ENCODE data around the gene KMT2A. TPM values are rescaled to one million over a fixed set of nuclear protein-coding genes. Genes with fewer than 3 reads are reported as not detected.
A peak's percentile ranks its signal among the peaks of the same experiment; 100 is the strongest.
"Not testable (repeated sequence)": the region's sequence is repeated elsewhere in the genome, so short reads cannot be mapped to it uniquely, and the experiment has no call there.

The KMT2A gene
- total RNA-seq, 1 donor from 2014 or later, result 110 TPM

GRCh38 chr11:118434553-118435289, 1.6 kb upstream of the KMT2A start:
- DNase-seq (ENCODE audit: low read depth), result no peak

GRCh38 chr11:118435290-118435892, 901 bp upstream of the KMT2A start:
- no peak for DNase-seq (ENCODE audit: low read depth)

GRCh38 chr11:118436639-118437207, 431 bp downstream of the KMT2A start:
- no peak for DNase-seq (ENCODE audit: low read depth)

GRCh38 chr11:118437208-118438125, 1.2 kb downstream of the KMT2A start:
- no peak for DNase-seq (ENCODE audit: low read depth)

GRCh38 chr11:118438314-118438931, 2.1 kb downstream of the KMT2A start:
- peak; percentile 84 for DNase-seq (ENCODE audit: low read depth)

GRCh38 chr11:118439646-118440045, 3.4 kb downstream of the KMT2A start:
- no peak for DNase-seq (ENCODE audit: low read depth)

GRCh38 chr11:118441770-118442275, 5.5 kb downstream of the KMT2A start:
- DNase-seq (ENCODE audit: low read depth), result no peak

- DNase-seq (ENCODE audit: low read depth), result no peak
These were observed 6.0 kb downstream of the KMT2A start for GRCh38 chr11:118442301-118442700.

- no peak for DNase-seq (ENCODE audit: low read depth)
These were observed 6.8 kb downstream of the KMT2A start for GRCh38 chr11:118442908-118443589.

GRCh38 chr11:118443590-118444218, 7.4 kb downstream of the KMT2A start:
- DNase-seq (ENCODE audit: low read depth), result no peak

- DNase-seq (ENCODE audit: low read depth), result no peak
These were observed 11.1 kb downstream of the KMT2A start for GRCh38 chr11:118447423-118447822.

GRCh38 chr11:118448294-118448693, 12.0 kb downstream of the KMT2A start:
- DNase-seq (ENCODE audit: low read depth), result no peak

GRCh38 chr11:118449316-118449918, 13.1 kb downstream of the KMT2A start:
- DNase-seq (ENCODE audit: low read depth), result no peak

GRCh38 chr11:118450451-118450850, 14.2 kb downstream of the KMT2A start:
- DNase-seq (ENCODE audit: low read depth), result no peak

- DNase-seq (ENCODE audit: low read depth), result no peak
These were observed 25.9 kb downstream of the KMT2A start for GRCh38 chr11:118462178-118462577.

- DNase-seq (ENCODE audit: low read depth), result not testable (repeated sequence)
These were observed 32.7 kb downstream of the KMT2A start for GRCh38 chr11:118468968-118469367.

GRCh38 chr11:118471030-118471429, 34.7 kb downstream of the KMT2A start:
- no peak for DNase-seq (ENCODE audit: low read depth)

GRCh38 chr11:118473537-118473936, 37.2 kb downstream of the KMT2A start:
- DNase-seq (ENCODE audit: low read depth), result no peak

- DNase-seq (ENCODE audit: low read depth), result no peak
These were observed 40.4 kb downstream of the KMT2A start for GRCh38 chr11:118476676-118477075.

- DNase-seq (ENCODE audit: low read depth), result not testable (repeated sequence)
These were observed 44.9 kb downstream of the KMT2A start for GRCh38 chr11:118481238-118481637.

All from renal cortical epithelial cell (primary cell).